ENCODE measurements around the gene LZTFL1. TPM values are rescaled to one million over a fixed set of nuclear protein-coding genes. Genes with fewer than 3 reads are reported as not detected.

LZTFL1 gene
- total RNA-seq, 2 donors from 2014 or later = 8.3 to 8.9 TPM

GRCh38 chr3:45885979-45886705 lies 44.2 kb upstream of the LZTFL1 start, which contains the start of gene CCR9:
Gene CCR9, plus strand, starts transcription at chr3:45886543. Its CDS starts 8,391 bp downstream, at chr3:45894934.
- Histone ChIP-seq H3K36me3 (no peaks in the 10 kb centered on the region), H3K4me1 (peaks cover 0 to 8% of the 10 kb centered on the region in 2 donors), H3K27ac (no peak within 1 kb of the TSS), H3K27me3 (no peaks in the 10 kb centered on the region), H3K4me3 (no peak within 1 kb of the TSS), H3K9me3 (no peaks in the 10 kb centered on the region)
- no peak for DNase-seq (ENCODE audit: low spot score)
- no peak for TF ChIP-seq CTCF (IDR thresholded peaks at IDR 0.05)

- Histone ChIP-seq H3K27me3 (no peaks in the 10 kb centered on the region), H3K4me1 (peaks cover 0 to 14% of the 10 kb centered on the region in 2 donors), H3K36me3 (no peaks in the 10 kb centered on the region), H3K9me3 (no peaks in the 10 kb centered on the region), H3K4me3 (no peak overlapping the region), H3K27ac (no peak overlapping the region)
- DNase-seq (ENCODE audit: low spot score) = no peak
- TF ChIP-seq CTCF (IDR thresholded peaks at IDR 0.05) = no peak
These were observed 42.7 kb upstream of the LZTFL1 start for GRCh38 chr3:45884368-45885201.

GRCh38 chr3:45881078-45882022 lies 39.4 kb upstream of the LZTFL1 start:
- TF ChIP-seq CTCF (IDR thresholded peaks at IDR 0.05) = no peak
- no peaks in the 10 kb centered on the region for H3K9me3 ChIP-seq
- no peaks in the 10 kb centered on the region for H3K36me3 ChIP-seq
- no peak overlapping the region for H3K27ac ChIP-seq
- H3K4me3 ChIP-seq = no peak overlapping the region
- H3K4me1 ChIP-seq = peaks cover 0 to 14% of the 10 kb centered on the region in 2 donors
- H3K27me3 ChIP-seq = no peaks in the 10 kb centered on the region
- DNase-seq (ENCODE audit: low spot score) = no peak

- no peaks in the 10 kb centered on the region for H3K36me3 ChIP-seq
- H3K4me3 ChIP-seq = no peak overlapping the region
- TF ChIP-seq CTCF (IDR thresholded peaks at IDR 0.05) = no peak
- no peak for DNase-seq (ENCODE audit: low spot score)
- no peaks in the 10 kb centered on the region for H3K27me3 ChIP-seq
- H3K27ac ChIP-seq = no peak overlapping the region
- peaks cover 0 to 14% of the 10 kb centered on the region in 2 donors for H3K4me1 ChIP-seq
- no peaks in the 10 kb centered on the region for H3K9me3 ChIP-seq
These were observed 38.8 kb upstream of the LZTFL1 start for GRCh38 chr3:45880725-45881077.

- no peak for TF ChIP-seq CTCF (IDR thresholded peaks at IDR 0.05)
- Histone ChIP-seq H3K27me3 (no peaks in the 10 kb centered on the region), H3K27ac (no peak overlapping the region), H3K36me3 (no peaks in the 10 kb centered on the region), H3K9me3 (no peaks in the 10 kb centered on the region), H3K4me3 (no peak overlapping the region), H3K4me1 (peaks cover 0 to 14% of the 10 kb centered on the region in 2 donors)
- no peak for DNase-seq (ENCODE audit: low spot score)
These were observed 36.2 kb upstream of the LZTFL1 start for GRCh38 chr3:45878124-45878523.
